GM21447 (cell line): ENCODE measurements around the gene FNIP2.
"Not testable (repeated sequence)": the region's sequence is repeated elsewhere in the genome, so short reads cannot be mapped to it uniquely, and the experiment has no call there.

Experiments used
- ATAC-seq: cut with Tn5 transposase; IDR thresholded peaks from one replicate; pipeline ENCODE4 v1.9.1; 2021; ENCODE audit not compliant: unreplicated experiment

FNIP2 gene

DNA sequence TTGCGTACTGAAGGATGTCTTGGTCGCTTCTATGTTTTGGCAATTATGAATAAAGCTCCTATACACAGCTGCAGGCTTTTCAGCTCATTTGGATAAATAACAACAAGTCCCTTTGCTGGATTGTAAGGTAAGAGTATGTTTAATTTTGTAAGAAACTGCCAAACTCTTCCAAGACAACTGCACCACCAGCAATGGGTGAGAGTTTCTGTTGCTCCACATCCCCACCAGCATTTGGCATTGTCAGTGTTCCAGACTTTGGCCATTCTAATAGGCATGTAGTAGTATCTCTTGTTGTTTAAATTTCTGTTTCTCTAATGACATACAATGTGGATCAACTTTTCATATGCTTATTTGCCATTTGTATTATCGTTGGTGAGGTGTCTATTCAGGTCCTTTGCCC is 44.3 kb downstream of the FNIP2 start:
- ATAC-seq = no peak

DNA sequence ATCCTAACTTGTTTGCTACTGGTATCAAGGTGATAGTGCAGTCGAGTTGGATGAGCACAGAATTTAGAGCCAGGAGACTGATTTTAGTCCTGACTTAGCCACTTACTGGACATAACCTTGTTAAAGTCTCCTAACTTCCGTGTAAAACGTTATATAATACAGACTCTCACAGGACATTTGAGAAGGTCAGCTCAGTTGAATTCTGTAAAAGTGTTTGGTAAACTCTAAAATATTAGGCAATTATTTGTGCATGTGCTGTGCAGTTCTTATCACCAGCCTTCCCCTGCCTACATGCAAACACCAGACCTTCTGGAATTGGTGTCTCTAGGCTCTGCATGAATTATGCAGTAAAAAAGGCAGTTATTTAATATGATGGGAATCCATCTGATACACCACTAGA is 45.4 kb downstream of the FNIP2 start:
- ATAC-seq = no peak

DNA sequence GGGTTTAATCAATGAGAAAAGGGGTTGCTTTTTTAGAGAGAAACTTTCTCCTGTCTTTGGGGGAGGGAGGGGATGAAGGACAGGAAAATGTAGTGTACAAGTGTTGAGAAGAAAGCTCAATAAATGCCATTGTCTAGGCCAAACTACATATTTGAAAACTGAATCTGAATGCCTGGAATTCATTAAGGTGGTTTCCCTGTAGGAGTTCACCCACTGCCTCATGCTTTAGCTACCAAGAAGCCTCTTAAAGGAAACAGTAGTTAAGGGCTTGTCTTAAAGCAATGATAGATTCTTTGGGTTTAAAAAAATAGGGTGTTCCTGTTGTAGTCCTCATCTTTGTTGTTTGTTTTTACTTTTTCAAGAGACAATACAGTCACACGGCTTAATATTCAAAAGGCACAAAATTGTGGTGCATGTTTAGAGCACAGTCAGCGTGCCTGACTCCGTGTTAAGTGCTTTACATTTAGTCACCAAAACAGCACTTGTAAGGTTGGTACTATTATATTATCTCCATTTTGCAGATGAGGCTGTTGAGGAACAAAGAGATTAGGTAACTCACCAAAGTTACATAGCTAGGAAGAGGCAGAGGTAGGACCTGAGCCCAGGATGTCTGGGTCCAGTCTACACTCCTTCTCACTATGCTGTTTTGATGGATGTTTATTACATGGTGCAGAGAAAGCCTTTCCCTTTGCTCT is 46.0 kb downstream of the FNIP2 start:
- no peak for ATAC-seq

DNA sequence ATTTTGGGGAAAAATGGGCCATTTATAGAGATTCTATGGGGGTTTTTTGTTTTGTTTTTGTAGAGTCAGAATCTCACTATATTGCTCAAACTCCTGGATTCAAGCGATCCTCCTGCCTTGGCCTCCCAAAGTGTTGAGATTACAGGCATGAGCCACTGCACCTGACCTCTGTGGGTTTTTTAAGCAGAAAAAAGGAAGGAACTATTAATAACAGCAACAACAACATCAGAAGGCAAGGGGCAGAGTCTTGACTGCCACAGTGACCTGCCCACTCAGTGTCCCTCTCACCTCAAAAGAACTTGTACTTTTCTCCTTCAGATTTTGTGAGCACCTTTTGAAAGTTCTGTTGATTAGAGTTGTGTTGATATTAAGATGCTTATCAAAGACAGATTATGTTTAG is 48.1 kb downstream of the FNIP2 start:
- peak; percentile 32 for ATAC-seq

DNA sequence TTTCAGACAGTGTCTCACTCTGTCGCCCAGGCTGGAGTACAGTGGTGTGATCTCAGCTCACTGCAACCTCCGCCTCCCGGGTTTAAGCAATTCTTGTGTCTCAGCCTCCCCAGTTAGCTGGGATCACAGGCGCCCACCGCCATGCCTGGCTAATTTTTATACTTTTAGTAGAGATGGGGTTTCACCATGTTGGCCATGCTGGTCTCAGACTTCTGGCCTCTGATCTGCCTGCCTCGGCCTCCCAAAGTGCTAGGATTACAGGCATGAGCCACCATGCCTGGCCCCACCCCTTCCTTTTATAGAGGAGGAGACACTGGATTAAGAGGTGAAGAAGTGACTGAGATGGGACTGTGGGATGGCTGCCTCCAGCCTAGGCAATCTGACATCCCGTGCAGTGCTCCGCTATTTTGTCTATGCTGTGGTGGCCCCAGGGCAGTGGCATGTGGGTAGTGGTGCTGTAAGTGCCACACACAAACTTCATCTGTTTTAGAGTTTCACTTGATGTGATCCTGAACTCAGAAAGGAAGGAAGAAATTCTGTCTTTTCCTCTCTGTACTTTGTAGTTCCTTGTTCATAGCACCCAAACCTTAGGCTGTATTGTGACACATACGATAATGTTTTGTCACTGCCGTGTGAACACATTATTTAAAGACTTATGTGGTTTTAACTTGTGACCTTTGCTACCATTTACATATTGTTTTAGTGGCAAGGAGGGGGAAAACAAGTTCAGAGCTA is 48.9 kb downstream of the FNIP2 start:
- peak; percentile 58 for ATAC-seq

DNA sequence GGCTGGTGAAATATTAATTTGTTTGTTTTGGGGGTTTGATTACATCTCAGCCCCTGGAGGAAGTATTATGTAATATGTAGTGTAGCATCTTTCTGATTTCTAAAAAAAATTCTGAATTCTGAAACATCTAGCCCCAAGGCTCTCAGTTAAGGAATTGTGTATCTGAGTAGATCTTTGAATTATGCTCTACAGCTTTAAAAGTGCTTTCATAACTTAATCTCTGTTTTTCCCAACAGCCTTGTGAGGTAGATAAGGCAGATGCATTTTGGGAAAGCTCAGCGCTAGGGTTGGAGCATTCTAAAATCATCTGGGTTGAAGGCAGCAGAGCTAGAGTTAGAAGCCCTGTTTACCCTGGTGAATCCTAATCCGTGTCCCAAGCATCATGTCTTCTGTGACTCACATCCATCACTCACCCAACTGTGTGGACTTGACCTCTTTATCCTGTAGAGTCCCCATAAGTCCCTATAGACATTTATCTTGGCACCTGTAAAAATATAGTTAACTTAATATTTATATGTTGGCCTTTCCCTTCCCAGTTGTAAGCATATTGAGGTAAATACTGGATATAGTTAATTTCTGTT is 49.8 kb downstream of the FNIP2 start:
- ATAC-seq = no peak

DNA sequence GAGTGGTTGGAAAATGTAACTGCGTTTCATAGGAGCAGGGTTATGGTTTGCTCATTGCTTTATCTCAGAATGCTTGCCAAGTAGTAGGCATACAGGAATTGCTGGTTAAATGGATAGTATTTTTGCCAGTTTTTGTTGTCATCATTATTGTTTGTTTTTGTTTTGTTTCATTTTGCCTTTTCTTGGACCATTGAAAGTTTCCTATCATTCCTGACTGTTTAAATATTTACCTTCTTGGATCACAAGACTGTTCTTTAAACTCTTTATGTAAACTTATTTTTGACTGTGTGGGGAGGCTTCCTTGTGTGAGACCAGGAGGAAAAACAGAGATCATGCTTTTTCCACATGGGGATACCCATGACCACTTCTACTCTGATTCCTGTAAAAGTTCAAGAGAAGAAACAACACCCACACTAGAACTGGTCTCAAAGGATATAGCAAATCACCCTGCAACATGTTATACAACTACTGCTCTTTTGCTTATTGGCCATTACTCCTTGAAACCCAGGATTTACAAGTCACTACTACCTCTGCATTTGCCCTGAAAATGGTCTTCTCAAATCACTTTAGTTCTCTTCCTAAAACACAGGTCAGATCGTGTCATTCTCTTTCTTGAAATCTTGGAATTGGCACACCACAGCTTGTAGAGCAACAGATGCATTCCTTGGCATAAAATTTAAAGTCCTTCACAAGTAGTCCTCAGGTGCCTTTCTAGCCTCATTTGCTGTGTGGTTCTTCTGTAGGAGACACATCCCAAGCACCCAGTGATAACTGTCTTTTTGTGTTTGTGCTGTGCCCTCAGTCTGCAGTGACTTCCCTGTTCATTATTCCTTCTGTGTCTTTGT is 51.3 kb downstream of the FNIP2 start:
- no peak for ATAC-seq

DNA sequence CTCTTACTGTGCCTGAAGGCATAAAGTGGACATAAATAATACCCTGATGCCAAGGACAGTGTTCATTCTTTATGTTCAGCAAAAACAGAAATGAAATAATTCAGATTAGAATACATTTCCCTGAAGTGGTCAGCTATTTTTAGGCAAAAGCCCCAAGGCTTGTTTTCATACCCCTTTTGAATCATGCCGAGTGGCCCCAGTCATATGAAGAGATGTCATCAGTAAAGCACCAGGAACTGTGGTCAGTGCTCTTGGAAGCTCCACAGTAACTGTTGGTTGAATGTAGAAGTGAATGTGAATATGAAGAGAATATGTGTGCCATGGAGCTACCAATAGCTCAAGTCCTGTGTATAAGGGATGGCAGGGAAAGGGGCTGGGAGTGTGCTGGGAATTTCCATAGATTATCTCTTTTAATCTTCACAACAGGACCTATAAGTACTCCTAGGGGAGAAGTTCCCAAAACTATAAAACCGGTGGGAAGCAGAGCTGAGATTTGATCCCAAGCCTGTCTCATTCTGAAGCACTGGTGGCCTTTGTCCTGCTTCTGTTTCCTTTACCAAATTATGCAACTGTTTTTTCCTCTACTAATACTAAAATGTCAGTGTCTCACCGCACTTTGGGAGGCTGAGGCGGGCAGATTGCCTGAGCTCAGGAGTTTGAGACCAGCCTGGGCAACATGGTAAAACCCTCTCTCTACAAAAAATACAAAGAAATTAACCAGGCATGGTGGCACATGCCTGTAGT is 52.6 kb downstream of the FNIP2 start:
- ATAC-seq = peak; percentile 34

DNA sequence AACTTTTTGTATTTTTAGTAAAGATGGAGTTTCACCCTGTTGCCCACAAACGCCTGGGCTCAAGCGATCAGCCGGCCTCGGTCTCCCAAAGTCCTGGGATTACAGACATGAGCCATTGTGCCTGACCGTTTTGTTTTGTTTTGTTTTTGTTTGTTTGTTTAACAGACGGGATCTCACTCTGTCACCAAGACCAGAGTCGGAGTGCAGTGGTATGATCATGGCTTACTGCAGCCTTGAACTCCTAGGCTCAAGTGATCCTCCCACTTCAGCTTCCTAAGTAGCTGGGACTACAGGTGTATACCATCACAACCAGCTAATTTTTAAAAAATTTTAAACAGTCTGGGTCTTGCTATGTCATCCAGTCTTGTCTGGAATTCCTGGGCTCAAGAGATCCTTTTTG is 53.5 kb downstream of the FNIP2 start:
- no peak for ATAC-seq

DNA sequence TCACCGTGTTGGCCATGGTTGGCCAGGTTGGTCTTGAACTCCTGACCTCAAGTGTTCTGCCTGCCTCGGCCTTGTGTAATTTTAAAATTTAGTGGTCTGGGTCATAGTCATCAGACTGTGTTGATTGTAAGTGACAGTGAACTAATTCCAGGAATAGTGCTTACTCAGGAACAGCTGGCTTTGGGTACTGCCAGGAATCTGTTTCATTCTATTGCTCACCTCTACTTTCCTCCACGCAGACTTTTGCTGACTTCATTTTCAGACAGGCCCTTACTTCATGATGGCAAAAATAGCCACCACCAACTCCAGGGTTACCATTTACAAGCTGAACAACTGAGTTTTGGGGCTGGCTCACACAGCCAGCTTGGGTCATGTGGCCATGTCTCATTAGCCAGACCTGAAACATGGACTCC is 54.6 kb downstream of the FNIP2 start:
- no peak for ATAC-seq

DNA sequence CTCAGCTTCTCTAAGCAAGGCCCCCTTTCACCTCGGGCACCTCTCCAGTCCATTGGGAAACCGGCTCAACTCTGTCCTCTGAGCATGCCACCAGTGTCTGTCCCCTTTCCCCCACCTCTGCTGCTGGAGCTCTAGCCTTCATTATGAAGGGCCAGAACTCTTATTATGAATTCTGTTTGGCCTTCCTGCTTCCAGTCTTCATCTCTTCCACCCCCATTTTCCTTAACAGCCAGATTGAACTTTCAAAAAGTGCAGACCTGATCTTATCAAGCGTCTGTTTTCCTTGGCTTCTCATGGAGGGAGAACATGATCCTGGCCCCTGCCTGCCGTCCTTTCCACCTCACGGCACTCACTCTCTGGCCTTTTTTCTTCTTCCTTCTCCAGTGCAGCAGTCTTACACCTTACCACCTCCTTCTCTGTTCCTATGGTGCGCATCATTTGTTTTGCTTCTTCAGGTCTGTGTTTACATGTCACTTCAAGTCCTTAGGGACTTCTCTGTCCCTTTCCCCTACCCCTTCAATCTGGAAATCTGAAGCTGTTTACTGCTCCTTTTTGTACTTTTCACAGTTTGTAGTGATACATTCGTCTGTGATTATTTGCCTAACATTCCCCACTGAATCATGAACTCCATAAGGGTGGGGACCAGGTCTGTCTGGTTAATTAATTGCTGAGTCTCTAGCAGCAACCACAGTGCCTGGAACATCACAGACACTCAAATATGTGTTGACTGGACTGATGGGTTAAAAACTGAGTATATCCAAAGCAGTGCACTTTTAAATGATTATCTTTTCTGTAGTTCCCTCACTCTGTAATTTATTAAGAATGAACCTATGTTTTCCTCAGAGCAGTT is 55.8 kb downstream of the FNIP2 start:
- ATAC-seq = no peak

DNA sequence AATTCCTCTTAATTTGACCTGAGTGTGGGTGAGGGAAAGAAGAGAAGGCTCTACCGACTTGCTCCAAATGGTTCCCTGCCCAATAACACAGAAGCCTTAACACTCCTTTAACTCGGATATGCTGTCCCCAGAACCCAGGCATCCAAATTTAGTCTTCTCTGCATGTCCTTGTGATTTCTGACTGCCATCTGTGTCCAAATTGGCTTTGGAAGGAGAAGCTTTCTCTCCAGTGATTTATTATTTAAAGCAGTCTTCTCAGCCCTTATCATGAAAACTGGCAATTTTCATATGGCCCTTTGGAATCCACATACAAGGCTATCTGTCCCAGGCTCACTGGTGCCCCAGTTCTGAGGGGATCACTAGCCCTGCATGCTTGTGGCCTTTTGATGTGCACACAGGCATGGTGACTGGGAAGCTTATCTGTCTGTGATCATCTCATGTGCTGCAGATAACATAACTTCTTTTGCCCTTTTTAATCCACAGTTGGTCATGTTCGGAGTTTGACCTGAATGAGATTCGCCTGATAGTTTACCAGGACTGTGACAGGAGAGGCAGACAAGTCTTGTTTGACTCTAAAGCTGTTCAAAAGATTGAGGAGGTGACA is 56.7 kb downstream of the FNIP2 start:
- no peak for ATAC-seq

DNA sequence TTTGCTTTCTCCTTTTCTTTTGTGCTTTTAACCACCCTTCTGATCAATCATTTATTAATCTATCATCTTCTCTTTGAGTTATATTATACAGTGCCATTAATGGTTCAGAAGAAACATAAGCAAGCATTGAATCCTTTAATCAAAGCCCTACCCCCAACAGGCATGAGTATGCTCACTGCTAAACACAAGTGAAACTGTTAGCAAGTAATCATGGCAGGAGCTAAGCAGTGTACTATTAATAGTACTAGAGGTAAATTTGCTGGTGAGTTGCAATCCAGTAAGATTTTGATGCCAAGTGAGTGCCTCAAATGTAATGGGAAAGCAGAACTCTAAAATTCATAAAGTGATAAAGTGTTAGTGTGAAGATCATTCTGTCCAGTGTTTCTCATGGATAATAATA is 57.2 kb downstream of the FNIP2 start:
- ATAC-seq = peak; percentile 57

DNA sequence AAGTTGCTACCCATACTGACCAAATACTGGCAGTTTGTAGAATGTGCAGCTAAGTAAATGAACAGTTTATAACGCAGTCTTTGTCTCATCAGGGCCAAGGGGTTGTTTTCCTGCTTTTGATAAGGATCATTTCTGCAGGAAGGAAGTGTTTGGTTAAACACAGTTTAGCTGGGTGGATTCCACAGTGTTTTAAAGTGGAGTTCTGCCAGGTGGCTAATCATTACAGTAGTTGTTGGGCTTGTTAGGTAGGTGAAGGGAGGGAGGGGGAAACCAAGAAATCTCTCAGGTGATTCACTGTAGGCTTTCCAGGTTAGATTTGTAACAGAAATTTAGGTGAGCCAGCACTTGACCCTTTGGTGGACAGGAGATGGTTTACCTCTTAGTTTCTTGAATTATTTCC is 58.1 kb downstream of the FNIP2 start:
- ATAC-seq = peak; percentile 40

DNA sequence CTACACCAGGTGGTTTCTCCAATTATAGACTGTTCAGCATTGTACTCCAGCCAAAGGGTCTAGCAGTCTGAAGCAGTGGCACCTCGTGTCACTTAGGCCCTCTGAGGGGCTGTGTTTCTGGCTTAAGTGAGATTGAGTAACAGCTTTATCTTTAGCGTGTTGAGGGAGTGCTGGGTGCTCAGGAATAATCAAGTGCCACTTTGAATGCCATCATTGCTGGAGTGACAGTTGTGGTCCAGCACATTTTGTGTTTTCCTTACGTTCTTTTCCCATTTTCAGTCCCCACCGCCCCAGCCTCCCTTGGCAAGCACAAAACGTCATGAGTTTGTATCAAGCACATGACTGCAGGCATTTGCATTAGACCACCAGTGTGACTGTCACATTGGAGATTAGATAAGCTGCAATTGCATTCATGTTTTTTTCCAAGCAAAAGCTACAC is 58.7 kb downstream of the FNIP2 start:
- ATAC-seq = no peak

DNA sequence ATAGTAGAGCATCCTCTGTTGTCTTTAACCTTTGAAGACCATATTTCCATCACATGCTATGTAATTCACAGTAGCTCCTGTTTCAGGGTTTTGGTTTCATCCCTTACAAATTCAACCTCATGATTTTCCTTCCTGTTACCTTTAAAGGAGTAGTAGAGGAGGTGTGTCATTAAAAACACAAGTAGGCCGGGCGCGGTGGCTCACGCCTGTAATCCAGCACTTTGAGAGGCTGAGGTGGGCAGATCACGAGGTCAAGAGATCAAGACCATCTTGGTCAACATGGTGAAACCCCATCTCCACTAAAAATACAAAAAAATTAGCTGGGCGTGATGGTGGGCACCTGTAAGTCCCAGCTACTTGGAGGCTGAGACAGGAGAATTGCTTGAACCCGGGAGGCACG is 59.3 kb downstream of the FNIP2 start:
- not testable (repeated sequence) for ATAC-seq

DNA sequence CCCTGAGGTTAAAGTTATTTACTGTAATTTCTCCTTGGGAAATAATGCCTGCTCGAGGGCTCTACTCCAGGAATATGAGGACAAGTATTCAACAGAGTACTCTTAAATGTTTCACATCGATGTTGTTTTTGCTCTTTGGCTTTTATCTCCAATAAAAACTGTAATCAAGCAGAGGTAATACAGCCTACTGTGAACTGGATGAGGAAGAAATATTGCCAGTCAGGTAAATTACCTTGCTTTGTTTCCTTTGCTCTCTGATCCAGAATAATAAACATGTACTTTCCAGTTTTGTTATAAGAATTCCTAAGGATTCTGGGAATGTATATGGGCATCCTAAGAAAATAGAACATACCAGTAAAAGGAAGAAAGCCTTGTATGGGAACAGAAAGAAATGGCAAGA is 60.4 kb downstream of the FNIP2 start:
- ATAC-seq = no peak

DNA sequence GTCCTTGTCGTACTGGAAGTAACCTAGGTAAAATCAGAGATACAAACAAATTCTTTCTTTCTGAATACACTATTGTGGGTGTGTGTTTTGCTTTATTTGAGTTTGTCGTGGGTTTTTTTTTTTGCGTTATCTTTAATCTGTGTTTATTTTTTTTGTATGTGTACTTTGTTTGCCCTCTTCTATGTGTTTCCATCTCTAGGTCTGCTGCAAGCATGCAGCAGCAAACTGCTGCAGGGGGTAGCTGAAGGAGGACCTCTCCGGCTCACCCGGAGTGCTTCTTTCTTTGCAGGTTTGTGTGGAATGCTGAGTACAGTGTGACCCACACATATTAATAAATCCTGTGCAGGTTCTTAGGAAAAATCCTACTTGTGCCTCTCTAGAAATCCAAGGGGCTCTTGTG is 64.8 kb downstream of the FNIP2 start:
- no peak for ATAC-seq

DNA sequence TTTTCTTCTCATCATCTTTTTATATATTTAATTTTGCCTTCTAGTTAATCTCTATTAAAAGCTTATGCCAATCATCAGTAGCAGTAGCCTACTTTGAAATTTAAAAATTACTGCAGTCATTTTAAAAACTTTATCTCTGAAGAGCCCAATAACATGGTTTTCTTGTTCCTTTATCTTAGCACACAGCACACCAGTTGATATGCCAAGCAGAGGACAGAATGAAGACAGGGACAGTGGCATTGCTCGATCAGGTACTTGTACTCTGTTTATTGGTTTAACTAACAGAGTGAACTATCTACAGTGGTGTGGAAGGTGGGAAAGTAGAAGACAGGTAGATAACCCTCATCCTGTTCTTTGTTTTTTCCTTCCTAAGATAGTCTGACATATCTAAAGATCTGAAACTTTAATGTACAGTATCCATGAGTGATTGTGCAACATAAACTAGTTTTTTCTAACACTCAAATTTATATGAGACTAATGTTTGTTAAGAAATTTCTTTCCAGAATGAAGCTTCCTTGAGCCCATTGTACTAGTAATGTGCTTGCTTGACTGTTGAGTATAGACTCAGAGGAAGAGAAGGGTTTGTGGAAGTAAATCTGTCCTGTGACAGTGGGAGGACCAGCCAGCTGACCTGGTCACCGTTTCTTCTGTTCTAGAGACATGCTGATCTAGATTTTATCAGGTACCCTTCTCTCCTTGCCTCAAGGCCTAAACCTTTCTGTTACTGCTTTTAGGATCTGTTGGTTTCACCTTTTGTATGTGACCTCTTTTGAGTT is 66.6 kb downstream of the FNIP2 start:
- ATAC-seq = no peak
